ENCODE data around the gene RMND5B. TPM values are rescaled to one million over a fixed set of nuclear protein-coding genes. Genes with fewer than 3 reads are reported as not detected.

Gene RMND5B
- total RNA-seq, 4 donors from 2014 or later, result 22.9 to 37.5 (median 27.7) TPM

- no peak for TF ChIP-seq CTCF (IDR thresholded peaks at IDR 0.05)
Measured at GRCh38 chr5:178107756-178108310, 23.0 kb upstream of the RMND5B start.

DNA sequence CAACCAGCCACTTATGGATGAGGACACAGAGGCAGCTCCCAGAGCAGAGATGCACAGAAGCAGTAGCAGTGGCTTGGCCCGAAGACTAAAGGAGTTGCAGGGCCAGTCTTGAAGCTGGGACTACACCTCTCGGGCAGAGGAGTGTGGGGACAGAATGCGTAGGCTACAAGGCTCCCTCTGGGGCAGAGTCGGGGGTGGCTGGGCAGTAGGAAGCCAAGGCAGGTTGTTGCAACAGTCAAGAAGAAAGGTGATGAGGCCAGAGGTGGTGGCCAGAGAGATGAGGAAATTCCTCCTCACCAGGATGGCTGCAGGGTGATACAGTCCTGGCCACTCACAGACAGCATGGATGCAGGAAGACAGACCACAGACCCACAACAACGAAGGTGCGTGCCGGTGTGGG, 22.4 kb upstream of the RMND5B start:
- no peak for TF ChIP-seq CTCF (IDR thresholded peaks at IDR 0.05)
- ATAC-seq (ENCODE audit: low FRiP score) (no peak), DNase-seq (ENCODE audit: low spot score) (no peak)

More at GRCh38 chr5:178107756-178108310, 23.0 kb upstream of the RMND5B start:
- DNase-seq (ENCODE audit: low spot score), result no peak
- ATAC-seq (ENCODE audit: low FRiP score), result no peak

DNA sequence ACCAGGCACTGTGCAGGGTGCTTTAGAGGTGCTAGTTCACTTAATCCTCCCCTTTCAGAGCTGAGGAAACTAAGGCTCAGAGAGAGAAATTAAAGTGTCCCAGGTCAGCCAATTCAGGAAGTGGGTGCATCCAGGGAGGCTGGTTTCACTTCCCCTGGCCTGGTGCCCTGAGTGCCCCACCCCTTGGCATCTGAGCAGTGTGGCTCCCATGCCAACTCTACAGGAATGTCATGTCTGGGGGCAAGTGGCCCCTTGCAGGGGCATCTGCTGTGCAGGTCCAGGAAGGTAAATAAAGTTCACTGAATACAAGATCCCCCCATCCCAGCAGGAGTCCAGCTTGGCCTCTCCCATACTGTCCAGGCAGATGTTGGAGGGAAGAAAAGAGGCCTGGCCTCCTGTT, 21.8 kb upstream of the RMND5B start:
- DNase-seq (ENCODE audit: low spot score), result no peak
- ATAC-seq (ENCODE audit: low FRiP score), result no peak

DNA sequence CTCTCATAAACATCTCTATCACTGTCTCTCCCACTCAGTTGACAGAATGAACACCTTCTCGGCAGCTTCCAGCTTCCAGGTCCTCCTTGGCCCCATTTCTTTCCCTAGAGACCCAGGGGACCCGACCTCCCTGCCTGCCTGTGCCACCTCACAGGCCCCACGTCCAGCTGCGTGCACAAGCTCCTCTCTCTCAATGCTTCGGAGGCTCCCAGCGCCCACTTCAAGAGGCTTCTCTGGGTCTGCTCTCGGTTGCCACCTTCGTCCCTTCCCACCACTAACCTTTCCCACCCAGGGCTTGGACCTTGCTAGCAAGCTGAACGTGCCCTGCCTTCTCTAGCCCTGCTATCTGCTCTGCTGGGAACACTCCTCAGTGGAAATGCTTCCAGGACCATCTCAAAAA, 20.3 kb upstream of the RMND5B start:
- TF ChIP-seq CTCF (IDR thresholded peaks at IDR 0.05), result no peak
- no peak for DNase-seq (ENCODE audit: low spot score)
- ATAC-seq (ENCODE audit: low FRiP score), result no peak

More for the DNA sequence above, 21.8 kb upstream of the RMND5B start:
- TF ChIP-seq CTCF (IDR thresholded peaks at IDR 0.05), result no peak

DNA sequence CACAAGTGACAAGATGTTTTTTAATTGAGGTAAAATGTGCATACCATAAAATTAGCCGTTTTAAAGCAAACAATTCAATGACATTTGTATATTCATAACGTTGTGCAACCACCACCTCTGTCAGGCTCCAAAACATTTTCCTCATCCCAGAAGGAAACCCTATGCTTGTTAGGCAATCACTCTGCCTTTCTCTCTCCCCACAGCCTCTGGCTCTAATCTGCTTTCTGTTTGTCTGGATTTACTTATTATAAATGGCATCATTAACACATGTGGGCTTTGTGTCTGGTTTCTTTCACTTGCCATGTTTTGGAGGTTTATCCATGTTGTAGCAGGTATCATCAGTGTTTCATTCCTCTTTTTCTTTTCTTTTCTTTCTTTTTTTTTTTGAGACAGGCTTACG, 18.9 kb upstream of the RMND5B start:
- ATAC-seq (ENCODE audit: low FRiP score) (peak; percentile 41), DNase-seq (ENCODE audit: low spot score) (no peak)
- TF ChIP-seq CTCF (IDR thresholded peaks at IDR 0.05), result no peak

DNA sequence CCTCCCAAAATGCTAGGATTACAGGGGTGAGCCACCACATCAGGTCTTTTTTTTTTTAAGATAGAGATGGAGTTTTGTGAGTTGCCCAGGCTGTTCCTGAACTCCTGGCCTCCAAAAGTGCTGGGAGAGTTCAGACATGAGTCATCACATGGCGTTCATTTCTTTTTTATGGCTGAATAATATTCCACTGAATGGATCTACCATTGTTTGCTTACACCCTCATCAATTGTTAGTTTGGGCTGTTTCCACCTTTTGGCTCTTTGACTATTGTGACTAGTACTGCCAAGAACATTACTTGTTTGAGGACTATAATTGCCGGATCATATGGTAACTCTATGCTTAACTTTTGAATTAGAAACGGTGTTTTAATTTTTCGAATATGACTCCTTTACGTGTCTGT, 18.3 kb upstream of the RMND5B start:
- DNase-seq (ENCODE audit: low spot score) (no peak), ATAC-seq (ENCODE audit: low FRiP score) (no peak)
- no peak for TF ChIP-seq CTCF (IDR thresholded peaks at IDR 0.05)

DNA sequence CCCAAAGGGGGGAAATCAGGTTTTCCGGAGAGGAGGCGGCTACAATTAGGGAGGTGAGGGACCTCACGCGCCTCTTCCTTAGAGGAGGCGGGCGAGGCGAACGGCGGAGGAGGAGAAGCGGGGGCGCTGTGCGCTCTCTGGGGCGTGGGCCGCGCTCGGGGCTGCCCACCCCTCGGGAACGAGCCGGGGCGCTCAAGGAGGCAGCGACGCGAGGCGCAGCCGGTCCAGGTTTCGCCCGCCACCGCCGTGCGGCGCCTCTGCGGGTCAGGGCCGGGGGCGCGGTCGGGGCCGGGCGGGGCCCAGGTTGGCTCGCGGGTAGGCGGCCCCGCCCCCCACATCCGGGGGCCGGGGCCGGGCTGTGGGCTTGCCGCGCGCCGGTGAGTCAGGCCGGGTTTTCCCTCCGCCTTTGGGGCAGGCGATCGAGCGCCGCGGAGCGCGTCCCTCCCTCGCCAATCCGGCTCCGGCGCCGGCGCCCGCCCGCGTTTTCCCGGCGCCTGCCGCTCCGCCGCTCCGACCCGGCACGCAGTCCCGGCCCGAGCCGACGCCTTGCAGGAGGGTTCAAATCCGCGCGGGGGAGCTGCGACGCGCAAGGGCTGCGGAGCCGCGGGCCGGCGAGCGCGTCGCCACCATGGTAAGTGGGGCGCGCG, 17.6 kb upstream of the RMND5B start, which contains the start of gene N4BP3:
N4BP3 (plus strand) TSS at position 392 of the 647 bp plus-strand sequence. CDS start 6,052 bp downstream, outside the sequence.
- DNase-seq (ENCODE audit: low spot score) (no peak), ATAC-seq (ENCODE audit: low FRiP score) (peak; percentile 90)
- TF ChIP-seq CTCF (IDR thresholded peaks at IDR 0.05), result no peak

Data from omental fat pad (tissue), 4 donors.